ENCODE results near the gene LCP1.

Gene LCP1

DNA sequence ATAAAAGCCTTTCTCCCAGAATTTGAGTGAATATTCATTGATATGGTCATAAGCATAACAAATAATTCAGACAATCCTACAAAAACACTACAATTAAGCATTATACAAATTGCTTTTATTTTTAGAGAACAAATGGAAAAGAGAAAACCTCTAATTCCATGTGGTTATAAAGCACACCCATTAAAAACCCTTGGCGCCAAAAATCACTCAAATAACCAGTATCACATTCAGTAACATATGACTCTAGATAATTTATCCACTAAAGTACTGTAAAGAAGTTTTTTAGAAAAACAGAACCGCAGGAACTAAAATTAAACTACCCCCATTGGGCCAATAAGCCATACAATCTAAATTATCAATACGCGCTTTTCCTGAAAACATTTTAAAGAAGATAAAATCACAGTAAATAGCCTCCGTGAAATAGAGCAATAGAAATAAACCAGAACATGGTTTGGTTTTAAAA, 569 bp downstream of the LCP1 start:
- Histone ChIP-seq H3K27me3 (ENCODE audit: control insufficient read depth in 1 of 2, insufficient read depth in 2 of 2, low read length in 2 of 2) (no peaks in the 10 kb centered on the region), H3K4me1 (ENCODE audit: control insufficient read depth, insufficient read depth, low read length) (no peaks in the 10 kb centered on the region), H3K27ac (ENCODE audit: low read length) (no peak overlapping the region), H3K9me3 (ENCODE audit: control insufficient read depth in 2 of 2, low read length in 2 of 2) (no peaks in the 10 kb centered on the region), H3K9ac (ENCODE audit: low read length in 2 of 2) (no peak overlapping the region), H3K36me3 (ENCODE audit: control insufficient read depth in 2 of 2, insufficient read depth in 2 of 2, low read length in 2 of 2) (no peaks in the 10 kb centered on the region), H3K4me3 (ENCODE audit: low read length in 2 of 2) (no peak overlapping the region)

DNA sequence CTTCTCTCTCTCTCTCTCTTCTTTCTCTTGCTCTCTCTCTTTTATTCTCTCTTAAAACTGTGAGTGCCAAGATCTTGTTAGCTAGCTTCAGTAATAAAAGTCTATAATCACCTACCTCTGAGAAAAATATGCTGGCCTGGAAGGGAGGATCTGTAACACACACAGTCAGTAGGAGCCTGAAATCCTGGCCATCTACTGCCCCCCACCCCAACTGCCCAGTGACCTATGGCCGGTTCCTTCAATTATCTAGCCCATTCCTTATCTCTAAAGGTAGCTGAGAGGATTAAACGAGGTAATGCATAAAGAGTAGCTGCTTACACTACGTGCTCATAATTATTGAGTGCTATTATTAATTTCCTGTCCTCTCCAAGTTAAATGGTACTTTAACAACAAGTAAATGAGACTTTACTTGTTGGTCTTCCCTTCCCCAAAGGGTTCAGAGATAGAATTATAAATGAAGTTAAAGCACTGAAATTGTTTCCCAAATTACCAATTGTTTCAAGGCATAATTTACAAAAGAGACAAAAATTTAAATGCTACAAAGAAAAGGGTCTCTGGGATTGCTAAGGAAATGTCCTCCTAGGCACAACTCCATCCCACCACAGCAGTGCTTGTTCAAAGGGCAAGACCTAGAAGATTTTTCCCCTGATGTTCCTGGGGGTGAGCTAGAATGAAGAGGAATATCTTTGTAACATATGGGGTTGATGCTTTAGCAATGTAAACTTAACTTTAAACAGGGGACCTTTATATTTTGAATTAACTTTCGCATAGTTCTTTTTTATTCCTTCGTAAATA, 1.8 kb downstream of the LCP1 start:
- H3K27ac ChIP-seq (ENCODE audit: low read length): no peak overlapping the region
- no peaks in the 10 kb centered on the region for H3K36me3 ChIP-seq (ENCODE audit: control insufficient read depth in 2 of 2, insufficient read depth in 2 of 2, low read length in 2 of 2)
- H3K4me1 ChIP-seq (ENCODE audit: control insufficient read depth, insufficient read depth, low read length): no peaks in the 10 kb centered on the region
- H3K4me3 ChIP-seq (ENCODE audit: low read length in 2 of 2): no peak overlapping the region
- H3K9me3 ChIP-seq (ENCODE audit: control insufficient read depth in 2 of 2, low read length in 2 of 2): no peaks in the 10 kb centered on the region
- no peaks in the 10 kb centered on the region for H3K27me3 ChIP-seq (ENCODE audit: control insufficient read depth in 1 of 2, insufficient read depth in 2 of 2, low read length in 2 of 2)
- no peak overlapping the region for H3K9ac ChIP-seq (ENCODE audit: low read length in 2 of 2)

DNA sequence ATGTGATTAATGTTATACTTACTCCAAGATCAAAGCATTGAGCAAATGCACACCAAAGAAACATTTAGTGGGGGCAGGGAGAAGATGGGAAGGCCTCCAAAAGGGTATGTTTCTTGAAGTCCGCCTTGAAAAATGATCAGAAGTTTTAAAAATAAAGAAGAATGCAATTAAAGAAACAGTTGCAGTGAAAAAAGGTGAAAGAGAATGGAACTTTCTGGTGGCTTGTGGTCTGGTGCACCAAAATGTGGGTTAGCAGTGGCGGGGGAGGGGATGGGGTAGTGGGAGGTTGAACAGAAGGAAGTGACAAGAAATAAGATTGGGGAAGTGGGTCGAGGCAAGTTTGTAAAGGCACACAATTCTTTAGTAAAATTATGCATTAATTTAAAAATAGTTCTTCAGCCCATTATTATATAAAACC, 2.5 kb downstream of the LCP1 start:
- no peak overlapping the region for H3K27ac ChIP-seq (ENCODE audit: low read length)
- no peak overlapping the region for H3K4me3 ChIP-seq (ENCODE audit: low read length in 2 of 2)
- H3K9me3 ChIP-seq (ENCODE audit: control insufficient read depth in 2 of 2, low read length in 2 of 2): no peaks in the 10 kb centered on the region
- H3K27me3 ChIP-seq (ENCODE audit: control insufficient read depth in 1 of 2, insufficient read depth in 2 of 2, low read length in 2 of 2): no peaks in the 10 kb centered on the region
- no peaks in the 10 kb centered on the region for H3K36me3 ChIP-seq (ENCODE audit: control insufficient read depth in 2 of 2, insufficient read depth in 2 of 2, low read length in 2 of 2)
- H3K4me1 ChIP-seq (ENCODE audit: control insufficient read depth, insufficient read depth, low read length): no peaks in the 10 kb centered on the region
- H3K9ac ChIP-seq (ENCODE audit: low read length in 2 of 2): no peak overlapping the region

DNA sequence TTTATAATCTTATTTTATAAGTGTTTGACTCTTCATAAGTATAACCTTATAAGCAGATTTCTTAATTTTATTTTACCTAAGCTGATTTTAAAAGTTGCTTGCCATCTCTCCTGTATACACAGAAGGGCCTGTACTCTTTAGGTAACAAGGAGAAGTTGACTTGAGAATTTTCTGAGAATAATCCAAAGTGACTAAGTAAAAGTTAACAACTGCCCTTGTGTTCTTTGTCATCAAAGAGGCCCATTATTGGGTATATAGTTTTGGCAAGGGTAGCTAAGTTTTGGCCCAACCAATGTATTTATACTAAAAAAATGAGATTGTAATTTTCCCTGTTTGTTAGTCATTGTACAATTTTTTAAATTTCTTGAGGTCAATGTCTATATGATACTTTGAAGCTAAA, 3.2 kb downstream of the LCP1 start:
- H3K27ac ChIP-seq (ENCODE audit: low read length): no peak overlapping the region
- no peak overlapping the region for H3K4me3 ChIP-seq (ENCODE audit: low read length in 2 of 2)
- H3K36me3 ChIP-seq (ENCODE audit: control insufficient read depth in 2 of 2, insufficient read depth in 2 of 2, low read length in 2 of 2): no peaks in the 10 kb centered on the region
- H3K4me1 ChIP-seq (ENCODE audit: control insufficient read depth, insufficient read depth, low read length): no peaks in the 10 kb centered on the region
- H3K9me3 ChIP-seq (ENCODE audit: control insufficient read depth in 2 of 2, low read length in 2 of 2): no peaks in the 10 kb centered on the region
- no peak overlapping the region for H3K9ac ChIP-seq (ENCODE audit: low read length in 2 of 2)
- no peaks in the 10 kb centered on the region for H3K27me3 ChIP-seq (ENCODE audit: control insufficient read depth in 1 of 2, insufficient read depth in 2 of 2, low read length in 2 of 2)

DNA sequence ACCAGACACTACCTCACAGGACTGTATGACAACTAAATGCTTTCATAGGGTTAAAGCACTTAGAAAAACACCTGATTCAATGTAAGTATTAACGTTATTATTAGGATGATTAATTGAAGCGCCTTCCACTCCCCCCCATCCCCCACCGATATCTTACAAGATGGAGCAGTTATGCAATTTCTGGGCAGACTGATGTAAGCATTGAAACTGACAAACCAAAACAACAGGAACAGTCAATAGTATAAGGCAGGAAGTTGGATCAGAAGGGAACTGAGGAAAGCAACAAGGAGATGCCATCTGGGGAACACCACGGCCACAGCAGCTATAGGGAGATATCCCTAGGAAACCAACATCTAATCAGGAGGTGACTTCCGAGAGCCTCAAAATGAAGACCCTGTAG, 3.8 kb downstream of the LCP1 start:
- H3K9me3 ChIP-seq (ENCODE audit: control insufficient read depth in 2 of 2, low read length in 2 of 2): no peaks in the 10 kb centered on the region
- H3K4me3 ChIP-seq (ENCODE audit: low read length in 2 of 2): no peak overlapping the region
- no peaks in the 10 kb centered on the region for H3K4me1 ChIP-seq (ENCODE audit: control insufficient read depth, insufficient read depth, low read length)
- H3K36me3 ChIP-seq (ENCODE audit: control insufficient read depth in 2 of 2, insufficient read depth in 2 of 2, low read length in 2 of 2): no peaks in the 10 kb centered on the region
- no peak overlapping the region for H3K9ac ChIP-seq (ENCODE audit: low read length in 2 of 2)
- H3K27ac ChIP-seq (ENCODE audit: low read length): no peak overlapping the region
- no peaks in the 10 kb centered on the region for H3K27me3 ChIP-seq (ENCODE audit: control insufficient read depth in 1 of 2, insufficient read depth in 2 of 2, low read length in 2 of 2)

DNA sequence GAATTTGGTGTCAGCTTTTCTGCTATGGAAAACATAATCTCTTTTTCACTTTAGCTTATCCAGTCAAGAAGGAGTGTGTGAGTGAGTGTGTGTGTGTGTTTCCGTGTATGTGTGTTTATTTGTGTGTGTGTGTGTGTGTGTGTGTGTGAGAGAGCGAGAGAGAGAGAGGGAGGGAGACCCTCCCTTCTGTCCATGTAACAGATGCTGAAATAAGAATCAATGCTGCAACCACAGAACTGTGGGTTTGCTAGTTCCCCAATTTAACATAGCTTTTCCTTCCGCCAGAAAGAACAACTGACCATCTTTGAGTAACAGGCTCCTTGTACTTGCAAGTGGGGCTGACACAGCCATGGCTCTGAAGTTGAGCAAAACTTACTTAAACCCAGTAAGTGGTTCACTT, 5.2 kb downstream of the LCP1 start:
- Histone ChIP-seq H3K4me1 (ENCODE audit: control insufficient read depth, insufficient read depth, low read length) (no peaks in the 10 kb centered on the region), H3K27me3 (ENCODE audit: control insufficient read depth in 1 of 2, insufficient read depth in 2 of 2, low read length in 2 of 2) (no peaks in the 10 kb centered on the region), H3K9me3 (ENCODE audit: control insufficient read depth in 2 of 2, low read length in 2 of 2) (no peaks in the 10 kb centered on the region), H3K4me3 (ENCODE audit: low read length in 2 of 2) (no peak overlapping the region), H3K9ac (ENCODE audit: low read length in 2 of 2) (no peak overlapping the region), H3K27ac (ENCODE audit: low read length) (no peak overlapping the region), H3K36me3 (ENCODE audit: control insufficient read depth in 2 of 2, insufficient read depth in 2 of 2, low read length in 2 of 2) (no peaks in the 10 kb centered on the region)

DNA sequence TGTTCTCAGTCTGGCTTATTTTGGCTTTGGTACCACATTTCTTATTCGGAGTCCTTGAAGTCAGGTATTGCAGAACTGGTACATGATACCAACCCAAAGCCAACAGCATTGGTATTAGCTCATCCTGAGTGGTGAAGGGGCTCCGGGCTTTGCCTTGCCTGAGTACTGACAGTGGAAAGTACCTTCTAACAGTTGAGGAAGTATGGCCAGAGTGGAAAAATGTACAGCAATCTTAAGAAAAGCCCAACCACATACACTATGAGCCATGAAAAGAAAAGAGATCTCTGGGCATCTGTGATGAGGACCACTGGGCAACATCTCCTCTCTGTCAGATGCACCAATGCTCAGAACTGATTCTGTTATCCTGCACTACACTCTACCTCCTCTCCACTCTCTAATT, 8.3 kb downstream of the LCP1 start:
- Histone ChIP-seq H3K4me3 (ENCODE audit: low read length in 2 of 2) (no peak overlapping the region), H3K9me3 (ENCODE audit: control insufficient read depth in 2 of 2, low read length in 2 of 2) (no peaks in the 10 kb centered on the region), H3K9ac (ENCODE audit: low read length in 2 of 2) (no peak overlapping the region), H3K27ac (ENCODE audit: low read length) (no peak overlapping the region), H3K4me1 (ENCODE audit: control insufficient read depth, insufficient read depth, low read length) (no peaks in the 10 kb centered on the region), H3K36me3 (ENCODE audit: control insufficient read depth in 2 of 2, insufficient read depth in 2 of 2, low read length in 2 of 2) (no peaks in the 10 kb centered on the region), H3K27me3 (ENCODE audit: control insufficient read depth in 1 of 2, insufficient read depth in 2 of 2, low read length in 2 of 2) (no peaks in the 10 kb centered on the region)

DNA sequence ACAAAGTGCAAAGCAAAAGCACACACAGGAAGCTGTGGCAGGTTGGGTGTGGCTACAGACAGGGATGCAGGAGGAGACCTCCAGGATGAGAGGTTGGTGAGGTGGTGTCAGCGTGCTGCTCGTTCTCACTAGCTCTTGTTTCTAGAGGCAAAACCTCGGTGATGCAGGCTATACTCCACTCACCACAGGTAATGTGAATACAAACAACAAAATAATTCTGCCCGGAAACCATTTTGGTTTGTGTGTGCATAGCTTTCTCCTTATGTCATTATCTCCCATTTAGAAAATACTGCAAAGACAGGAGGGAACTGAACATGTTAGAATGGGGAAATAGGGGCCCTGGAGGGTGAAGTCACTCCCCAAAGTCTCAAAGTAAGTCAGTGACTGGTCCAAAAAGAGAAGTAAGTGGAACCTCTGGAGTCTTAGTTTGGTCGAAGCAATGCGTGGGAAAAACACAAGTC, 9.4 kb downstream of the LCP1 start:
- no peak overlapping the region for H3K4me3 ChIP-seq (ENCODE audit: low read length in 2 of 2)
- no peaks in the 10 kb centered on the region for H3K9me3 ChIP-seq (ENCODE audit: control insufficient read depth in 2 of 2, low read length in 2 of 2)
- H3K9ac ChIP-seq (ENCODE audit: low read length in 2 of 2): no peak overlapping the region
- H3K27me3 ChIP-seq (ENCODE audit: control insufficient read depth in 1 of 2, insufficient read depth in 2 of 2, low read length in 2 of 2): peaks cover 0 to 3% of the 10 kb centered on the region in 2 donors
- no peak overlapping the region for H3K27ac ChIP-seq (ENCODE audit: low read length)
- H3K4me1 ChIP-seq (ENCODE audit: control insufficient read depth, insufficient read depth, low read length): no peaks in the 10 kb centered on the region
- no peaks in the 10 kb centered on the region for H3K36me3 ChIP-seq (ENCODE audit: control insufficient read depth in 2 of 2, insufficient read depth in 2 of 2, low read length in 2 of 2)

DNA sequence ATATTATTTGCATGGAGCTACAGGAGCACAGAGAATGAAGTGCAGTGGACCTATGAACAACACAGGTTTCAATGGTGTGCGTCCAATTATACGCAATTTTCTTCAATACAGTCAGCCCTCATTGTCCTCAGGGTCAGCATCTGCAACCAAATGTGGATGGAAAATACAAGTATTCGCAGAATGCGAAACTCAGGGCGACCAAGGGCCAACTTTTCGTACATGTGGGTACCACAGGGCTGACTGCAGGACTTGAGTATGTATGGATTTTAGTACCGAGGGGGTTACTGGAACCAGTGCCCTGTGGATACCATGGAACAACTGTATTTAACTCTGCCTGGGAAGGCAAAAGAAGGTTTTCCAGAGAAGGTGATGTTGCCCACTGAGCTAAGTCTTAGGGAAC, 10.2 kb downstream of the LCP1 start:
- Histone ChIP-seq H3K4me3 (ENCODE audit: low read length in 2 of 2) (no peak overlapping the region), H3K9ac (ENCODE audit: low read length in 2 of 2) (no peak overlapping the region), H3K9me3 (ENCODE audit: control insufficient read depth in 2 of 2, low read length in 2 of 2) (no peaks in the 10 kb centered on the region), H3K27me3 (ENCODE audit: control insufficient read depth in 1 of 2, insufficient read depth in 2 of 2, low read length in 2 of 2) (peaks cover 0 to 3% of the 10 kb centered on the region in 2 donors), H3K27ac (ENCODE audit: low read length) (no peak overlapping the region), H3K36me3 (ENCODE audit: control insufficient read depth in 2 of 2, insufficient read depth in 2 of 2, low read length in 2 of 2) (no peaks in the 10 kb centered on the region), H3K4me1 (ENCODE audit: control insufficient read depth, insufficient read depth, low read length) (no peaks in the 10 kb centered on the region)

DNA sequence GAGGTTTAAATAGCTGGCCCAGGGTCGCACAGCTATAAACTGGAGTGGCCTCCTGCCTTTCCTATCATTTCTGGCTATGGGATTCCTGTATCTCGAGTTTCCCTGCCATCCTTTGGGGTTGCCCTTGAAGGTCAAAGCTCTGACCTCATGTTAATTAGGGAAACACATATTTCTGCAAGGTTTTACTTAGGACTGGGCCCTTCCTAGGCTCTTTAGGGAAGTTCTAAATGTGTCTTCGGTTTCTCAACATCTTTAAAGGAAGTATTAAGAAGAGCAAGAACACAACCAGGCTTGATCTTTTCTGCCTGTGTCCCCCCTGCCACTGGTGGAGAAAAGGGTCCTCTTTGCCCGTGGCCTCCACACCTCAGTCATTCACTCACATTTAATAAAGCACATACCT, 10.8 kb downstream of the LCP1 start:
- no peaks in the 10 kb centered on the region for H3K36me3 ChIP-seq (ENCODE audit: control insufficient read depth in 2 of 2, insufficient read depth in 2 of 2, low read length in 2 of 2)
- H3K27ac ChIP-seq (ENCODE audit: low read length): no peak overlapping the region
- no peak overlapping the region for H3K4me3 ChIP-seq (ENCODE audit: low read length in 2 of 2)
- no peaks in the 10 kb centered on the region for H3K9me3 ChIP-seq (ENCODE audit: control insufficient read depth in 2 of 2, low read length in 2 of 2)
- peaks cover 0 to 3% of the 10 kb centered on the region in 2 donors for H3K27me3 ChIP-seq (ENCODE audit: control insufficient read depth in 1 of 2, insufficient read depth in 2 of 2, low read length in 2 of 2)
- H3K9ac ChIP-seq (ENCODE audit: low read length in 2 of 2): no peak overlapping the region
- H3K4me1 ChIP-seq (ENCODE audit: control insufficient read depth, insufficient read depth, low read length): no peaks in the 10 kb centered on the region

DNA sequence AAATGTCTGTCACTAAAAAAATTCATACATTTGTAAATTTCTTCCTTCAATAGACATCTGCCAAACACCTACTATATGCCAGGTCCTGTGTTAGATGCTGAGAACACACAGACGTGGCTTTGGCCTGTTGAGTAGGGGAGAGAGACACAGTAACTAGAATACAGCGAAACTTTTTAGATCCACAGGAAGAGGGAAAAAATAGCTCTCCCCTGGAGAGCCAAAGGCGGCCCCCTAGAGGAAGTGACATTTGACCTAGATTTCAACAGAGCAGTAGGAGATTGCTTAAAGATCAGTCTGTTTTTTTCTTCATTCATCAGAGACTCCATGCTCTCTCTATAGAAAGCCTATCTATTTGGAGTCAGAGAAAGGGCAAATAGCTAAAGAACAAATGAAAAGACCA, 11.3 kb downstream of the LCP1 start:
- Histone ChIP-seq H3K9me3 (ENCODE audit: control insufficient read depth in 2 of 2, low read length in 2 of 2) (no peaks in the 10 kb centered on the region), H3K36me3 (ENCODE audit: control insufficient read depth in 2 of 2, insufficient read depth in 2 of 2, low read length in 2 of 2) (no peaks in the 10 kb centered on the region), H3K4me1 (ENCODE audit: control insufficient read depth, insufficient read depth, low read length) (no peaks in the 10 kb centered on the region), H3K27ac (ENCODE audit: low read length) (no peak overlapping the region), H3K27me3 (ENCODE audit: control insufficient read depth in 1 of 2, insufficient read depth in 2 of 2, low read length in 2 of 2) (peaks cover 0 to 3% of the 10 kb centered on the region in 2 donors), H3K4me3 (ENCODE audit: low read length in 2 of 2) (no peak overlapping the region), H3K9ac (ENCODE audit: low read length in 2 of 2) (no peak overlapping the region)

All from stomach smooth muscle (tissue), 2 donors.